Kidney (tissue), 14 donors: ENCODE results near the gene GDPD4. TPM values are rescaled to one million over a fixed set of nuclear protein-coding genes. Genes with fewer than 3 reads are reported as not detected.

Experiments used
- DNase-seq, 5 donors: peaks; one replicate each; pipeline ENCODE4 v3.0.0-alpha.2; 2013 to 2020
- FAIRE-seq: peaks from 2 replicates; lab custom pipeline; 2012; peaks lifted over from hg19 to GRCh38; lab: Jason Lieb, UNC
- H3K27ac ChIP-seq, 2 donors: one replicate each; pipeline ENCODE4 v1.7.0; 2013; ENCODE audit warnings: low read depth in 2 of 2, low read length in 2 of 2, inconsistent platforms in 1 of 2
- H3K27me3 ChIP-seq: one replicate; pipeline ENCODE4 v1.7.1; 2013; ENCODE audit warnings: low read length, inconsistent platforms; ENCODE audit not compliant: control insufficient read depth, insufficient read depth
- H3K36me3 ChIP-seq, 3 donors: one replicate each; pipeline versions ENCODE4 v1.7.0 to v1.7.1; 2013; ENCODE audit warnings: low read length in 3 of 3, control low read depth in 1 of 3, inconsistent platforms in 1 of 3; ENCODE audit not compliant: insufficient read depth in 3 of 3, control insufficient read depth in 2 of 3
- H3K4me1 ChIP-seq, 3 donors: one replicate each; pipeline versions ENCODE4 v1.7.0 to v1.7.1; 2013; ENCODE audit warnings: low read length in 3 of 3, inconsistent platforms in 1 of 3, low read depth in 1 of 3; ENCODE audit not compliant: control insufficient read depth in 2 of 3, insufficient read depth in 2 of 3
- H3K4me3 ChIP-seq, 3 donors: one replicate each; pipeline versions ENCODE4 v1.7.0 to v1.8.1; 2013; ENCODE audit warnings: low read length in 3 of 3, control low read depth in 1 of 3, inconsistent platforms in 1 of 3
- H3K9ac ChIP-seq, 3 donors: one replicate each; pipeline versions ENCODE4 v1.7.0 to v1.7.1; 2013; ENCODE audit warnings: low read length in 3 of 3, control low read depth in 1 of 3, inconsistent platforms in 1 of 3
- H3K9me3 ChIP-seq, 3 donors: one replicate each; pipeline versions ENCODE4 v1.7.0 to v1.7.1; 2013; ENCODE audit warnings: low read length in 3 of 3, control low read depth in 1 of 3, inconsistent platforms in 1 of 3; ENCODE audit not compliant: control insufficient read depth in 2 of 3, insufficient read depth in 1 of 3
- CTCF ChIP-seq: IDR thresholded peaks from 3 replicates; pipeline ENCODE4 v1.5.1; 2012; ENCODE audit warnings: mild to moderate bottlenecking, moderate library complexity, borderline replicate concordance; ENCODE audit not compliant: insufficient read depth; ENCODE audit errors: extremely low read depth
- intact Hi-C: fragments of 100-400 bp; cut with DNase I; formaldehyde crosslinking; loops from one replicate; pipeline ENCODE4 v1.11.1; 2022
- polyA plus RNA-seq: library from polyadenylated mRNA; stranded (reverse); fragments of 350-450 nt; fragmentation: Illumina TruSeq; extraction: RNeasy Lipid Tissue Mini Kit (QIAGEN cat#74804); gene quantifications from one replicate; pipeline ENCODE4 v1.2.3, GENCODE V29; 2014; ENCODE audit warnings: low read depth, low replicate concordance; ENCODE audit not compliant: insufficient read depth
- total RNA-seq: library from RNA; stranded (reverse); fragmentation: NEBNext Ultra II Directional; extraction: Animal tissue kit (Norgen Biotek cat#: 25700); gene quantifications from one replicate; pipeline ENCODE4 v1.2.1, GENCODE V29; 2021
- donor health status: control.
- donor health status: control.
- donor health status: control.
- donor health status: control.
- donor health status: control.
- donor health status: DM: yes; HTN: yes; CAD: no.
- donor health status: Normal renal cell carcinoma (clear cell type).

The GDPD4 gene
- total and polyA plus RNA-seq, 2 donors from 2014 or later: not detected

DNA sequence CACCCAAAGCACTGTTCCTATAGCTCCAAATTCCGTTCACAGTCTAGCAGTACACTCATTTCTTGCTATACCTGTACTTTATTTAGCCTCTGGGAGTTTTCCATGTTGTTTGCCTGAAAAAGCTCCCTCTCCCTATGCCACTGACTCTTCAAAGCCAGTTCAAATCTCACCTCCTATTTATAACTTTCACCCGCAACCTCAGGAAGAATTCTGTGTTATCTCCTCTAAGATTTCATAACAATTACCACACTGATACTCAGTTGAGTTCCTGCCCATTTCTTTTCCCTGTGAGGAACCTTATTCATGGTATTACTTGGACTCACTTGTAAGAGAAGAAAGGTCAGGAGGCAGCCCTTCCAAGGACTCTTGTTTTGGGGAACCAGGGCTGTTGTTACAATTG lies 25.2 kb downstream of the GDPD4 start:
- FAIRE-seq: no peak

GRCh38 chr11:77270921-77271320 lies 30.6 kb downstream of the GDPD4 start:
- H3K4me1 ChIP-seq: no peaks in the 10 kb centered on the region
- no peak for TF ChIP-seq CTCF
- H3K27me3 ChIP-seq: no peaks in the 10 kb centered on the region
- no peaks in the 10 kb centered on the region for H3K36me3 ChIP-seq
- intact Hi-C loops: no loop called here
- H3K27ac ChIP-seq: no peak overlapping the region
- no peaks in the 10 kb centered on the region for H3K9me3 ChIP-seq
- DNase-seq: no peak
- H3K4me3 ChIP-seq: no peak overlapping the region
- FAIRE-seq: no peak
- H3K9ac ChIP-seq: no peak overlapping the region

More for the DNA sequence above, 25.2 kb downstream of the GDPD4 start:
- H3K9me3 ChIP-seq: no peaks in the 10 kb centered on the region
- intact Hi-C loops: no loop called here
- TF ChIP-seq CTCF: no peak
- no peak overlapping the region for H3K4me3 ChIP-seq
- H3K27ac ChIP-seq: no peak overlapping the region
- no peaks in the 10 kb centered on the region for H3K36me3 ChIP-seq
- no peaks in the 10 kb centered on the region for H3K27me3 ChIP-seq
- no peak for DNase-seq
- H3K9ac ChIP-seq: no peak overlapping the region
- H3K4me1 ChIP-seq: no peaks in the 10 kb centered on the region

- TF ChIP-seq CTCF: no peak
- DNase-seq (no peak), FAIRE-seq (no peak)
- H3K4me3 ChIP-seq: no peak overlapping the region
- intact Hi-C loops: no loop called here
- no peaks in the 10 kb centered on the region for H3K27me3 ChIP-seq
- no peaks in the 10 kb centered on the region for H3K36me3 ChIP-seq
- H3K9ac ChIP-seq: no peak overlapping the region
- H3K27ac ChIP-seq: no peak overlapping the region
- H3K4me1 ChIP-seq: no peaks in the 10 kb centered on the region
- no peaks in the 10 kb centered on the region for H3K9me3 ChIP-seq
Measured at GRCh38 chr11:77269484-77270123, 31.9 kb downstream of the GDPD4 start.

- FAIRE-seq: no peak
- intact Hi-C loops: no loop called here
Measured at GRCh38 chr11:77267962-77268361, 33.5 kb downstream of the GDPD4 start.

More at GRCh38 chr11:77267962-77268361, 33.5 kb downstream of the GDPD4 start:
- Histone ChIP-seq H3K36me3 (no peaks in the 10 kb centered on the region), H3K9ac (no peak overlapping the region), H3K27ac (no peak overlapping the region), H3K9me3 (peaks cover 0 to 4% (median 3%) of the 10 kb centered on the region in 3 donors), H3K4me3 (no peak overlapping the region), H3K4me1 (no peaks in the 10 kb centered on the region), H3K27me3 (no peaks in the 10 kb centered on the region)
- DNase-seq: no peak
- TF ChIP-seq CTCF: no peak
